GM21526 (cell line): ENCODE results near the gene MYOZ3.

Experiments used
- ATAC-seq: cut with Tn5 transposase; IDR thresholded peaks from one replicate; pipeline ENCODE4 v1.9.1; 2021; ENCODE audit warnings: moderate library complexity; ENCODE audit not compliant: unreplicated experiment, low FRiP score

Gene MYOZ3

GRCh38 chr5:150625831-150626746, 35.0 kb upstream of the MYOZ3 start:
- no peak for ATAC-seq

GRCh38 chr5:150626853-150627276, 34.2 kb upstream of the MYOZ3 start:
- ATAC-seq = no peak

GRCh38 chr5:150627731-150628545, 33.1 kb upstream of the MYOZ3 start:
- ATAC-seq = no peak

- no peak for ATAC-seq
Measured at GRCh38 chr5:150628936-150629485, 32.0 kb upstream of the MYOZ3 start.

DNA sequence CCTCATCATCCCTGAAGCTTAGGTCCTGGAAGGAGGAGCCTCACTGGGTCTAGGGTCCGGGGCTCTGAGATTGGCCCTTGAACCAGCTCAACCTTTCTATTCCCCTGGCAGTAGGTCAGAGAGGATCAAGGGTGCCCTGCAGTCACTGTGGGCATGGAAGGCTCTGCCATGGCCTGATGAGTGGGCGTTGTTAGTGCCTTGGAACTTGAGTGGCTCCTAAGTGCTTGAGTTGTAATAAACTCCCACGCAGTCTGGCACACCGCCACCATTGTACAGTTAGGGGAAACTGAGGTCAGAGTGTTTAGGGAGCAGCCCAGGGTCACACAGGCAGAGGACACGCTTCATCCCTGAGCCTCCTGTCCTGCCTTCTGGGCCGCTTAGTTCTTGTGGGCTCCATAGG, 31.0 kb upstream of the MYOZ3 start:
- ATAC-seq = no peak

GRCh38 chr5:150630461-150631325, 30.4 kb upstream of the MYOZ3 start:
- no peak for ATAC-seq

DNA sequence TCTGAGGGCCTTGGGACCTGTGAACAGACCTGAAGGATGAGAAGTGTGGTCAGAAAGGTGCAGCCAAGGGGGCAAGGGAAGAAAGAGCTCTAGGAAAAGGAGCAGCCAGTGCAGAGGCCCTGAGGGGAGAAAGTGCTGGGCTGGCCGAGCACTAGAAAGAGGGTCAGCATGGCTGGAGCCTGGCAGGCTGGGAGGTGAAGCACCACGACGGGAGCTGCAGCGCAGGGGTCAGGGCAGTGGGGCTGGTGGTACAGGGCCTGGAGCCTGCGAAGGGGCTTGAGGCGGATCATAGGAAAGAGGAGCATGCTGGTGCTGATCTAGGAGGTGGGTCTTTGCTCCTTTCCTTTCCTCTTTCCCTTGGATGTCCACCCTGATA, 29.7 kb upstream of the MYOZ3 start:
- ATAC-seq = no peak

- no peak for ATAC-seq
Measured at GRCh38 chr5:150632305-150633160, 28.5 kb upstream of the MYOZ3 start.

GRCh38 chr5:150633429-150633828, 27.6 kb upstream of the MYOZ3 start:
- ATAC-seq = no peak

DNA sequence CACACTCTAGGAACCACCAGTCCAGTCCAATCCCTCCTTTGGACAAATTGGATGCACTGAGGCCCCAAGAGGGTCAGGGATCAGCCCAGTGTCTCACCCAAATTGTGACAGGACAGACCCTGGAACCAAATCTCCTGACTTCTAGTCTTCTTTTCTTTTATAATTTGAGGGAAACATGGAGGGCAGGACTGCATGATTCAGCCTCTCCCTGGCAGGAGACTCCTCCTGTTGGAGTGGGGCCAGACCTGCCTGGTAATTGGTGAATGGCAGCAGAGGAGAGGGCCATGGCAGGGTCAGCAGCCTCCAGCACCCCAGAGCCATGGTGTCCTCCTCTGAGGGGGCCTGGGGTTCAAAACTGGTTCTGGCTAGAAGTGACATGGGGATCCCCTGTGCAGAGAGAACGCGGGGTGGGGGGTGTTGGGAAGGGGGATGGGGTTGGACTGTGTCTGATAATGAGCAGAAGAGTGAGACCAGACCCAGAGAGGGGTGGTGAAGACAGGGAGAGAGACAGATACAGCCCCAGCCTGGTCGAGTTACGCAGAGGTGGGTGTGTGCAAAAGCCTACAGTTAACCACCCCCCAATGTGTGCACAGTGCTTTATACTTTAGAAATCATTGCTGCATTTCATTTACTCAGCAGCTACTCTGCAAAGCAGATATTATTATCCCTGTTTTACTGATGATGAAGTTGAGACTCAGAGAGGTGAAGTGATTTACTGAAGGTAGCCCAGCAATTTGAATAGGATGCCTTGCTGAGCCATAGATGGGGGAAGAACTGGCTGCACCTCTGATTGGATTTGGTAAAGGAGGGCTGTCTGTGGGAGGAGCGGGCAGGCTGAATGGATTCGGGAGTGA, 24.4 kb upstream of the MYOZ3 start:
- no peak for ATAC-seq

GRCh38 chr5:150637245-150638052, 23.6 kb upstream of the MYOZ3 start:
- ATAC-seq = no peak

DNA sequence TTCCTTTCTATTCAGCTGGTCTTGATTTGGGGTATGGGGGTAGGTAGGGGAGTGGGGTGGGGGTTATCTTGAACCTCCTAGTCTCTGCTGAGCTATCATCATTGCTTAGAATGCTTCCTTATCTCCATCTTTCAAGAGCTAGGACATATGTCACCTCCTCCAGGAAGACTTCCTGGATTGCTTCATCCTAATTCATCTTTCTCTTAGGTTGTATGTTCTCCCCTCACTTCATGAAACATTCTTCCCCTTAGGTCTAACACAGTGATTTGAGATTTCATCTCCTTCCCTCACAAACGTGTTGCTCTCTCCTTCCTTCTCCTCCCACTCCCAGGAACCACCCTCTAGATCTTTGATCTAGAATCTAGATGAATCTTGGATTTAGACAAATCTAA, 23.0 kb upstream of the MYOZ3 start:
- no peak for ATAC-seq

GRCh38 chr5:150638488-150639376, 22.3 kb upstream of the MYOZ3 start:
- ATAC-seq = no peak

DNA sequence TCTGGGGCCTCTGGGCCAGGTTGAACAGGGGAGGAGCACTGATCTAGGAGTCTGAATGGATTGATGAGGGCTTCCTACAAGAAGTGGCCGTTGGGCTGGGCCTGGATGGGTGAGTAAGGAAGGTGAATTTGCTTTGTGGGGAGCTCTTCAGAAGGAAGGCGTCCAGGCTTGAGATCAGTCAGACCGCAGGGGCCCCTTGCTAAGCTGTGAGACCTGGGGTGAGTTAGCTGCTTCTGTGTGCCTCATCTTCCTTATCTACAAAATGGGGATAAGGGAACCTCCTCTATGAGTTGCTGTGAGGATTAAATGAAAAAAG, 21.7 kb upstream of the MYOZ3 start:
- ATAC-seq = no peak

GRCh38 chr5:150639751-150640150, 21.3 kb upstream of the MYOZ3 start:
- ATAC-seq = no peak

GRCh38 chr5:150640311-150641005, 20.6 kb upstream of the MYOZ3 start, which contains the start of gene SYNPO:
SYNPO (plus strand) TSS chr5:150640660; CDS start chr5:150648276, 7,616 bp downstream.
- no peak for ATAC-seq
